Measurements from ENCODE around the gene ST8SIA1.

Gene ST8SIA1

DNA sequence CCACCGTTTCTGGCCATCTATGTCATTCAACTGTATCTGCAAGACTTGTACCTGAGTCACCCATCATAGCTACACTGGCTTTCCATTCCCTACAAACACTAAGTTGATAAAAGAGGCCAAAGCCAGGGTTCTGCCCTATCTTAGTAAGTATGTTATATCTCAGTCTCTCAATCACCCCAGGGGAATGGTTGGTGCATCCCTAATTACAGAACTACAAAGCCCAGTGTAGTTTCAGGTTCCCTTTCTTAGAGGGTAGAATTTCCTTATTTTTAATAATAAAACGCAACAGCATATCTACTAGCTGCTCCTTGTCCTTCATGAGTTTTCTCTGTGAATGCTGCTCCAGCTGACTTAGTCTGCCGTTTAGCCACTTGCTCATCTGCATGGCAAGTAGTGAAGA is 57.6 kb downstream of the ST8SIA1 start:
- FAIRE-seq = no peak

DNA sequence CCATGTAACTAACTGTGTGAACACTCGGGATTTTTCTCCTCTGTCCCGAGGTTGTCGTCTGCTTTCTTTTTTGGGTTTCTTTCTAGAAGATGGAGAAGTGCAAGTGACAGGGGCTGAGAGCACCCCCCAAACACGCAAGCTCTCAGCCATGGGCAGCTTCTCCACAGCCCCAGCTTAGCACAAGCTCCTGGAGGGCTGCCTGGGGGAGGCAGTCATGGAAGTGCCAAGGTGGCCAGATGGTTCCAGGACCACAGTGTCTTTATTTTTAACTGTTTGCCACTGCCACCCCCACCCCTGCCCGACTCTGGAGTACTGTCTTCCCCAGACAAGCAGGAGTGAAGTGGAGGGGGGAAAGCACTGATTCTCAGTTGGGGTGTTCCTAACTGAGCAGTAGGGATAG is 58.2 kb downstream of the ST8SIA1 start:
- no peak for FAIRE-seq

DNA sequence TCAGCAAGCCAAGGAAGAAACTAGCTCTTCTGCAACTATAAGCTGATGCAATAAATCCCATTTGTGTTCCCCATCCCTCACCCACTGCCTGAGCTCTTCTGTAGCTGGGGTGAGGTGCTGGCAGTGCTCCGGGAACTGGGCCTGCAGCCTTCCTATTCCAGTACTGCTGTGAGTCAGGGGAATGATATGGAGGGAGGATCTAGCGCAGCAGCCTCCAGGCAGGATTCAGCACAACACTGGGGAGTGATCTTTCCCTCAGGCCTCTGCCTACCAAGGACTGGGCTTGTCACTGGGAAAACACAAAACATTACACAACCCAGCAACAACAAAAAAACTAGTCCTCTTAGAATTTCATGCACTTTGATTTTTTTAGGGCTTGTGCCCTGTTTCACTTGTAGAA is 58.7 kb downstream of the ST8SIA1 start:
- FAIRE-seq = no peak

DNA sequence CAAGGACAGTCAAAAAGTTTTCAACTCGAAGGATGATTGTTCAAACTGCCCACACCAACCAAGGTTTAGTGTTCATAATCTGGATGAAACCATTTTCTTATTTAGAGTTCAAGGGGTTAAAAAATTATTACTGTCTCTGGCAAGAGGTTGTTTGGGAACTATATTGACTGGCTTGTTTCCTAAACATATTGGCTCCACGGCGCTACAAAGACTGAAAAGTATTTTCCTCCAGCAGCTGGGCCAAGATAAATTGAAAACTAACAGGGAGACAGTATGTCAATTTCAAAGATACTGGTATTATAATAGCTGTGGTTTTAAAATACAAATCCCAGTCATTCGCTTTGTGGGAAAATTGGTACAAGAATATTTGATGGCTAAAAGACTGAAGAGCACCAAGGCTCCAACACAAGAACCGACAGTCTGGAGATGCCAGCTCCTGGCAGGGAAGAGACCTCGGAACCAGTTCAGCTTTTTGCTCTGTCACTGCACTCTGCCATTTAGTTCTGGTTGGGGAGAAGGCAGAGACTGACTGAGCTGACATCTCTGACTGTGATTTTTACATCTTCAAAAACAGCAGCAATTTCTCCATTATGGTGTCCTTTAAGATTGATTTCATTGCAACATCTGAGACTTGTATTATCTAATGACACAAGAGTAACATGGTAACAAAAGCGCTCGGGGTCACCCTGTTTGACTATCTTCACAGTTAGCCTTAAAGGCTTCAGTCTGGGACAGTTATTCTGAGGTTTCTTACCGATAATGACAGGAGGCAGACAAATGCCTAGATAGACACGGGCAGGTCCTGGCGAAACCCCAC is 62.0 kb downstream of the ST8SIA1 start:
- FAIRE-seq = no peak

DNA sequence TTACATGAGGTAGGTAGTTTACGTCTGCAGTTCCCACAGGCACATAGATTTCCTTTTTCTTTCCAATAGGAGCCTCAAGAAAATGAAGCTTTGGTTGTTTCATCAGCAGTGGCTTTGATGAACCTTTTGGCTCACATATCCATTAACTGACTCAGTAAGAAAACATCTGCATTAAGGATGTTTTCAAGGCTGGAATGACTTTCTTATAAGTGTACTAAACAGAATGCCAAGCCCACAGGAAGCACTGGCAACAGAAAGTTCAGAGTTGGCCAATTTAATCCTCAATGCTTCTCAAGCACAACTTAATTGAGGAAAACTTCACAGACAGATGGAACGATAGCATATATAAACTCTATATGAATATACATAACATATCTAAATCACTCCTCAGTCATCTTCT is 63.5 kb downstream of the ST8SIA1 start:
- no peak for FAIRE-seq

DNA sequence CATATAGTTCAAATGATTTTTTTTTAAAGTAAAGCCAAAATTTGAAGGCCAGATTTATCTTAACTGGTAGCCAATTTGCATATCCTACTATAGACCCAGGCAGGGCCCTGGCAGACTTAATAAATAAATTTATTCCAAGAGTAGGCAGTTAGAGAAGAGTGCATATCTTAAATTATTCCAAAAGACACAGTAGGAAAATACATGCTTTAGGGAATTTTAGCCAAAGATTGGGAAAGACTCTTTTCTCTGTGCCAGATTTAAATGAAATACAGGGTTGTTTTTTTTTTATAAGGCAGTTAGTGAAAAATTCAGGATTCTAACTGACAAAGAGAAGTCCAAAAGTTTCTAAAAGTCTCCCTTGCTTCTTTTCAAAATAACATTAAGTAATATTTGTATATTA is 65.5 kb downstream of the ST8SIA1 start:
- no peak for FAIRE-seq

DNA sequence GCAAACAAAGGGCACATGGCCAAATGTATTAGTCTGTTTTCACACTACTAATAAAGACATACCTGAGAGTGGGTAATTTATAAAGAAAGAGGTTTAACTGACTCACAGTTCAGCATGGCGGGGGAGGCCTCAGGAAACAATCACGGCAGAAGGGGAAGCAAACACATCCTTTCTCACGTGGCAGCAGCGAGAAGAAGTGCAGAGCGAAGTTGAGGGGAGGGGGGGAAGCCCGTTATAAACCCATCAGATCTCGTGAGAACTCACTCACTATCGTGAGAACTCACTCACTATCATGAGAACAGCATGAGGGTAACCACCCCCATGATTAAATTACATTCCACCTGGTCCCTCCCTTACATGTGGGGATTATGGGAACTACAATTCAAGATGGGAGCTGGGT is 66.1 kb downstream of the ST8SIA1 start:
- no peak for FAIRE-seq

DNA sequence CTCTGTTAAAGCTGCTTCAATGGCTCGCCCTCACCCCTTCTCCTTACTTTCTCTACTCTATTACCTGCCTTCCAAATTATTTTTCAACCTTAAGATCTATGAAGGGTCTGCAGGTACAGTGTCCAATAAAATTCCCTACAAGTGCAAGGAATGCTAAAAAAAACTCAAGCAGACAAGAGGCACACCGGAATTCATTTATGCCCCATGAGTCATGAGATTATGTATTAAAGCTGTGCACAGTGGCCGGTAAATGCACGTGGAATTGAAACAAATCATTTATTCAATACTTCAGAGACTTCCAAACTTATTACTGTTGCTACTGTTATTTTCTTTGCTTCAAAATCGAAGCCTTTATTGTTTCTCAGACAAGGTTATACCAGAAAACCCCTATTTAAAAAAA is 68.4 kb downstream of the ST8SIA1 start:
- FAIRE-seq = no peak

DNA sequence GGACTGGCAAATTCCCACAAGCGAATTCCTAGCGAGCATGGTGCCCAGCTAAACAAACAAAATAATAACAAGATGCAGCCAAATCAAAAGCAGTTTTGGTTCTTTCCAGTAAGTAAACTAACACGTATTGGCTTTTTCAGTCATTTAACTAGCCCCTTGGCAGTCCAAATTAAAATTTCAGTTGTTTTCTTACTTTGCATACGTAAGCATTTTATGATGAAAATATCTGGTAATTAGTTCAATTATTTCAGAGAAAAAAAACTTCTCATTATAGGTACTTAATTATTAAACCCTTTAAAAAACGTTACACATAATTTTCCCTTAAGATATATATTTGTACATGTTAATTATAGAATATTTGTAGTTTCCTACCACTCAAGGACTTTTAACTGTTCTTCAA is 70.1 kb downstream of the ST8SIA1 start:
- FAIRE-seq = no peak

DNA sequence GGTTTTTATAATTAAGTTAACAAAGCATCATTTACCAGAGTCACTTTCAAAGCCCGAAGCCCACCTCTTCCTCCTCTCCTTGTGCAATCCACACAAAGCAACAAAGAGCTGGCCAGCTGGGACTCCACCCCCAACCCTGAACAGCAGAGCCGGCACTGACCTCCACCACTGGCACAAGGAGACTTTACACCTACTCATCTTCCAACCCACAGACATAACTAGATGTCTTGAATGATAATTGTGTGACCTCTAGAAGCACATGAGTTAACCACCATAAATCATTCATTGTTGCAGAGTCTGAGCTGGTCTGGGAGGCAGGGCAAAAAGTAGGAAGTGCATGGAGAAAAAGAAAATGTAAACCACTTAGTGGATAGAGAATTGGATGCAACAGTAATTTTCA is 72.2 kb downstream of the ST8SIA1 start:
- no peak for FAIRE-seq

DNA sequence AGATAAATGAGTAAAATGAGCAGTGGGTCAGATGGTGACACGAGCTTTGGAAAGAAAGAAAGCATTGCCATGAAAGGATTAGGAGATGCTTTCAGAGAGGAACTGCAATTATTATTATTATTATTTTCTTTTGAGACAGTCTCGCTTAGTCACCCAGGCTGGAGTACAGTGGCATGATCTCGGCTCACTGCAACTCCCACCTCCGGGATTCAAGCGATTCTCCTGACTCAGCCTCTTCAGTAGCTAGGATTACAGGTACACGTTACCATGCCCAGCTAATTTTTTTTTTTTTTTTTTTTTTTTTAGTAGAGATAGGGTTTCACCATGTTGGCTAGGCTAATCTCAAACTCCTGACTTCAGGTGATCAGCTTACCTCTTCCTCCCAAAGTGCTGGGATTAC is 77.4 kb downstream of the ST8SIA1 start:
- FAIRE-seq = no peak

DNA sequence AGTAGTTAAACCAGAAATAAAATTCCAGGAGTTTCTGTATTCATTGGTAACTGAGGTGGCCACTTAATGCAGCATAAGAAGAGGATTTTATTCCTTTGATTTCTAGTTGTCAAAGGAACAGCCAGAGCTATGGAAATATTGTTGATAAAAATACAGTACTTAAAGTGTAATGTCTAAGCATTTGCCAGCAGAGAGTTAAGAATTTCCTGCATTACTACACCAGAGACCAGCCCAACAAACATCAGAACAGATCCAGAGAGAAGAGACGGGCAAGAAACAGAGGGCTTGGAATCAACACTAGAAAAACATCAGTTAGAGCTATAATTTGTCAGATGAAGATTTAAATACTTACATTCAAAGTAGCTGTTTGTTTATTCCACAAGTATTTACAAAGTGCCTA is 77.9 kb downstream of the ST8SIA1 start:
- no peak for FAIRE-seq

DNA sequence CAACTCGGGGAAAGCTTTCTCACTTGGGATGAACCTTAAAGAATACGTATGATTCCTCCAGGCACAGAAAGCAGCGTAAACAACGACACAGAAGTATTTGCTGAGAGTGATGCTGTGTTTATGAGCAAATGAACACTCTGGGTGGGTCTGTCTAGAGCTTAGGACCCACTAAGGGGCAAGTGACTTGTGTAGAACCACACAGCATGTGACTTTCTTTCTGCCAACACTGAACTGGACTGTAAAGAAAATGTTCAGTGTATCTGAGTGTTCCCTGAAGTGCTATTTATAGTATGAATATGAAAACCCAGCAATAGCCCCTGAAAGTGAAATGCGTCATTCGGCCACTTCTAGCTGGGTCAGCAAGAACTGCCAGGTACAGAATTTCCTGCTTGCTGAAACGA is 78.5 kb downstream of the ST8SIA1 start:
- FAIRE-seq = no peak

DNA sequence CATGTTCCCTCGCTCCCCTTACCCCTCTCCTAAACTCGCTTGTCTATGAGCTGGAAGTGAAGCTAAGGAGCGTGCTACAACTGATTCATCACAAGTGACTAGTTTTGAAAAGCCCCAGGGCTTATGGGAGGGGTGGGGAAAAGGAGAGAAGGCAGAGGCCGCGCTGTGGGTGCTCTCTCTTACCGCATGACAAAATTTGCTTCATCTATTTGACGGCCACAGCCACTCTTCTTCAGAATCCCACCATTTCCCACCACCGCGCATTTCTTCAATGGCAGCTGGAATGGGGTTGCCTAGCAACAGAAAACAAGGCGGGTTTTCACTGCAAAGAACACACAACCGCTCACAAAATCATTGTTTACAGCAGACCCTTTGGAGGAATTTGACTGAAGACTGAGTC is 79.4 kb downstream of the ST8SIA1 start:
- FAIRE-seq = no peak

DNA sequence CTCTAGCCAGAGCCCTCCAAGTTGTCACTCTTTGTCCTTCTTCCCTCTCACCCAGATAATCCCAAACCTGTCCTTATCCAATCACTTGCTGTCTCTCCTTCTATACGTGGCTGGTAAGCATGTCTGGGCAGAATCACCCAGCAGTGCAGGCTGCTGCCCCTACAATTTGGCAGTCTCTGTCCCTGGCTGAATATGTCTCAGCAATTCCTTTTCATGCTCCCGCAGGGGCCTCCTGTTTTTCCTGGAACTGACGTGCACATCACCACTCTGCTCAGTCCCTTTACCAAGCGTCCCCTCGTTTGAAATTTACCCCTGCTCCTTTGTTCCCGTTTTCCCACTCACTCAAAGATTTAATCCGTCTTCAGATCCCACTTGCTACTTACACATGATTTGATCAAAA is 80.0 kb downstream of the ST8SIA1 start:
- no peak for FAIRE-seq

DNA sequence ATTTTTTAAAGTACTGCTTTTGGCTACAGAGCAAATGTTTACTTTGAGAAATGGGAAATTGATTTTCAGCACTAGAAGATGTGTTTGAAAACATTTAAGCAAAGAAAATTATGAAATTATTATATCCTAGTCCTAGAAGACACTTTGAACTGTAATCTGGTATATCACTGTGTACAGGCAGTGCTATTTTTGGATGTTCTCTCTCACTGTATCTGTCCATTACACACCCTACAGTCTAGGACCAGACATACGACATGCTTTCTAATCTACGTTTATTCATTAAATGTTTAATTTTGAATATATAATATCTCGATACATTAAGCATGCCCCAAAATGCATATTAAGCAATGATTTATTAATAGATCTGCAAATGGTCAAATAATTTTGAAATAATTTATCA is 82.5 kb downstream of the ST8SIA1 start:
- FAIRE-seq = no peak

DNA sequence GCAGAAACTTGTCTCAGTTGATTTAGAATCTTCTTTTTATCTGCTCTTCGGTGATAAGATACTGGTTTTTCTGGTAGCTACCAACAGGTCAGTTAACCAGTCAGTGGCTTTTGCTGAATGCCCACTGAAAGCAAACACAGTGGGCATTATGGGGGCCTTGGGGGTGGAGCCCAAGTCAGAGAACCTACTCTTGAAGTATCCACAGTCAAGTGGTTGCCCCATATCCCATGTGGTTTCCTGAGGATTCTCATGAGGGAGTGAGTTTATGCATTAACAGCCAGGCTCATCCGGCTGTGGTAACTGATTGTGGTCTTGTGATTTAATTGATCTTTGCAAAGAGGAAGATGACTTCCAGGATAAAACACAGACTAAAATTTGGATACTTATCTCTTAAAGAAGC is 83.7 kb downstream of the ST8SIA1 start:
- no peak for FAIRE-seq

DNA sequence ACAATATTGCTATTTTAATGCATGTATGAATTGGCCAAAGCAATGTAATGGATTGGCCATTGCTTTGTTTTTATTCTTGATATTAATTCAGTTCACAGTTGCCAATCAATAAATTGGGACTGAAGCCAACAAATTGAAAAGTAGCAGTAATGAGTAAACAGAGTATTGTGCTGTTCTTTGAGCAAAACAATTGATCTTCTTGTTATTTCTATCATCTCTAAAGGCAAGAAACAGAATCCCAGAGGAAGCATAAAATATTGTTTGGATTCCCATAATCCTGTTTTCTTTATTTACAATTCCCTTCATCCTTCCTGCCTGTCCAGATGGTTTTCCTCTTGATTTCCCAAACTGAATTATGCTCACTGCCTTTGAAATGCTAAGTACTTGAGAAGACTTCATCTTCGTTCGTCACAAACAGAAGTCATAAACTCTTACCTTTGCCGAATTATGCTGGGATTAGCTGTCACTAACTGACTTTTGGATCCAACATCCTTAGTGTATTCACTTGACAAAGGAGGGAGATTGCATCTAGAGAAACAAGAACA is 85.9 kb downstream of the ST8SIA1 start:
- no peak for FAIRE-seq

DNA sequence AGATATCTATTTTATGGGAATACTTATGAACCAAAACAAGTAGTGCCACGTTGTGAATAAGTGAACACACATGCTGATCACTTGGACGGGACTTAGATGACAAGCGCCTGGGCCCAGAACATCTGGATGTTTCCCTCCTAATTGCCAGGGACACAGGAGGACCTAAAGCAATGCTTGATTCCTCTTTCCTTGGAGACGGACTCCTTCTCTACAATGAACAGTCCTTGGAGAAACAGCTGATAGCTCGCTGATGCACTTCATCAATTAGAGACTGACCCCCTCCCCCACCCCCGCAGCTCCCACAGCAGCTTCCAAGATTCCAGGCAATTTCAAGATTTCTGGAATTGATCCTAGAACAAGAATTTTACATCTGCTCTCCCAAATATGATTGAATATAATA is 86.4 kb downstream of the ST8SIA1 start:
- no peak for FAIRE-seq

DNA sequence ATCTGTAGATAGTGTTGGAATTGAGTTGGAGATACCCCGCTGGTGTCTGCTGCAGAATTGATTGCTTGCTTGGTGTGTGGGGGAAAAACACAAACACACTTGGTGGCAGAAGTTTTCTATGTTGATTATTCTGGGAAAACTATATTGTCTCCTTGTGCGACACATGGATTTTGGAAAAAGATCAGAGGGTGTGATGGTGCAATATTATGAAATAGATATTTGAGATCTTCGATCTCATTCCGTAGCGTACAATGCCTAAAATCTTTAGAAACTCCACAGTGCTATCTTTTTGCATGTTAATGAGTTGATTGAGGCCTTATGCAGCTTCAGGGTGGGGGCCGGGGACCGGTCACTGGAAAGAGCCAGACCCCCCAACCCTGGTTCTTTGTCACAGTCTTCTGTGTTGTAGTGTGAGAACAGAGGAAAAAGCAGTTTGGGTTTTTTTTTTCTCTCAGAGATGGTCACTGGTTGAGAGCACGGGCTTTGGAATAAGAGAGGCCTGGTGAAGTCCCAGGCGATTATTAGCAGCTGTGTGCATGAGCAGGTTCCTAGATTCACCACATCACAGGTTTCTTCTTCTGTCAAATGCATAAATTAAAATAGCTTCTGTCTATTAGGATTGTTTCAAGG is 88.2 kb downstream of the ST8SIA1 start:
- FAIRE-seq = no peak

DNA sequence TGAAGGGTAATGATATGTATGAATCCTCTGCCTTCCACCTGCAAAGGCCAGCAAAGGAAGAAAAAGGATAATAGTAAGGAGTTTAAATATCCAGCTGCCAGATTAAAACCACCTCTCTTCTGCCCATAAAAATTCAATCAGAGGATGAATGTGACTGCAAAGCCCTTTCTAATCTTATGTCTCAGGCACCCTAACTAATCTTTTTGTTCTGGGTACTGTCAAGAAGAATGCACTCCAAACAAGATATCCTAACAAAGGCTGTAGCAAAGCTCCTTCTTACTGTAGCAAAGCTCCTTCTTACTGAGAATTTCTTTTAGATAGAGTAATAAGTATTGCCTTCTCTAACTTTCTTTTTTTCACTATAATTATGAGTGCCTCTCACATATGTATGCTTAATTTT is 91.8 kb downstream of the ST8SIA1 start:
- no peak for FAIRE-seq

DNA sequence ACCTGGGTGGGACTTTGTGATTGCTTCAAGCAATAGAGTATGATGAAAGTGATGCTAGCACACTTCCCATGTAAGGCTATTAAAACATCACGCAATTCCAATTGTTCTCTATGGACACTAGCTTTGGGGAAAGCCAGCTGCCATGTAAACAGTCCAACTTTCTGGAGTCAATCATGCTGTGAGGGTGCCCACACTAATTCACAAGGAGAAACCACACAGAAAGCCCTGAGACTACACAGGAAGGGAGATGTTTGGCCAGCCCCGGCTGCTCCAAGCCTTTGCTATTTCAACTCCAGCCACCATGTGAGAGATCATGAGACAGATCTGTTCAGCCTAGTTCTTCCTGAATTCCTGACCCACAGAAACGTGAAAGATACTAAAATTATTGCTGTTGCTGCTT is 96.3 kb downstream of the ST8SIA1 start:
- FAIRE-seq = no peak

DNA sequence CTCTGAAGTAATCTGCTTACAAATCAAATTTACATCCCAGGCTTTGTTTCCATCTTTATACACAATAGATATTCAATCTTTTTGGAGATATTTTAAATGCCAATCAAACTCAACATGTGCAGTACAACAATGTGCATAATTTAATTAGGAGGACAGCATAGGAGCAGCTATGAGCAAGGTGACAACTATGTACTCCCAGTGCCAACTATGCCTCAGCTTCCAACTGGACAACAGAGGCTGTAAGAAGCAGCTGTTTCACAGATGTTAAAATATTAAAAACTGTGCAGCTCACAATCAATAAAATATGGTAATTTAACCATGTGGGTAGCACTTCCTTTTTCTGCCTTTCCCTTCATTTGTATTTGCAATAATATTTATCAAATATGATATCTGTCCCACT is 99.9 kb downstream of the ST8SIA1 start:
- no peak for FAIRE-seq

DNA sequence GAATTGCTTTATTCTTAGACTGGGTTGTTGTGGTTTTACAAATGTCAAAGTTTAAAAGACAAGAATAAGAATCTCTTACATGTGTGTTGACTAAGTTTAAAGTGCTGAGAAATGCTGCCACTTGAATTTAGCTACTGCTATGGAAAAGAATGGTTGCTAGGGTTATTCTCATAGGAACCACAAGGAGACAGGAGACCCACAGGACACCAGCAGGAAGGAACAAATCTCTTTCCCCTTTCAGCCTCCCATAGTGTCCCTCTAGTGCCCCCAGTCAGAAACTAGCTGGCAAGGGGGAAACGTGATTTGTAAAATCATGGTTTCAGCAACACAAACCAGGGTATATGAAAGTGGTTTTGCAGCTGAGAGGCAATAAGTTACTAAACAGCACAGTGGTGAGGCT is 102.7 kb downstream of the ST8SIA1 start:
- FAIRE-seq = no peak

DNA sequence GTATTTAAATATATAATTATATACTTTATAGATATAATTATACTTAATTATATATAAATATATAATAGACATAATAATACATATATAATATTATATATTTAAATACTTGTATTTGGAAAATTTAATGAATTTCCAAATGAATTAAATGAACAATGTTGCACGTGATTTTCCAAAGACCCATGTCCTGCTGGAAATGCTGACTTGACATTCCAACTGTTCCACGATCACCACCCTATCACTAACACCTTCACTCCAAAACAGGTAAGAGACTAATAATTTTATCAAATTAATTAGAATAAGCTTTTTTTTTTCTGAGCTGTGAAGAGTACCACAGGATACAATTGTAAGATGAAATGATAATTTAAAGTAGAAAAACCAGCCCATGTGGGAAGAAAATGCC is 103.4 kb downstream of the ST8SIA1 start:
- FAIRE-seq = no peak

Data from colon (tissue), 2 donors.